GM21528 (cell line): Measurements from ENCODE around the gene HERC2.
"Not testable (repeated sequence)": the region's sequence is repeated elsewhere in the genome, so short reads cannot be mapped to it uniquely, and the experiment has no call there.

Experiments used
- ATAC-seq: cut with Tn5 transposase; IDR thresholded peaks from one replicate; pipeline ENCODE4 v1.9.1; 2021; ENCODE audit warnings: mild to moderate bottlenecking, moderate library complexity; ENCODE audit not compliant: unreplicated experiment, low FRiP score

HERC2 gene

GRCh38 chr15:28274635-28275034 lies 47.3 kb downstream of the HERC2 start:
- no peak for ATAC-seq

DNA sequence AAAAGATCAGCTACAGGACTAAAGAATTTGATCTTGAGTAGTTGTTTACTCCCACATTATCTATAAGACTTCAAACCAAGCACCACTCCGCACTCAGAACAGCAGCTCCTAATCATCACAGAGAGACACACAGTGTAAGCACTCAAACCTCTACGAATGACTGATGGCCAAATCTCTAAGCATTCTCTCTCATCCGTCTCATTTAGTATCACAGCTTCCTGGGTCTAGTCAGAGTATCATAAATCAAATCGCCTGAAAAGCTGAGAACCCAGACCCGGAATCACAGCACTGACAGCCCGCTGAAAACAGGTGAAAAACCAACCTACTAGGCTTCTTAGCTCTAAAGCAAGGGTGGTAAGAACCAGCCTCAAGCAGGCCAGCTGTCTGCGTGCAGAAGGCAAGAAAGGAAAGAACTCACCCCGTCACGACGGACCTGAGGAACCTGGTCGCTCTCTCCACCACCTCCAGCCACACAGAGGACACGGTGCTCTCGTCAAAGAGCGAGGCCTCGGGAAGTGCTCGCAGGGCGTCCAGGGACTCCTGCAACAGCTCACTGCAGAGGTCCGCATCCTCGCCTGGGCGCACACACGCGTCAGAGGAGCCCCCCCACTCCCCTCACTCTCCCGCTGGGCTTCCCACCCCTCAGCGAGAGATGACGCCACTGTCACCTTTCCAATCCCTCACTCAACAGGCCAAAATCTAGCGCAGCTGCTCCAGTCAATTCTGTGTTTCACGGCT lies 47.9 kb downstream of the HERC2 start:
- no peak for ATAC-seq

- no peak for ATAC-seq
Observed at GRCh38 chr15:28273468-28273867, 48.5 kb downstream of the HERC2 start.

GRCh38 chr15:28272587-28272986 lies 49.4 kb downstream of the HERC2 start:
- ATAC-seq: no peak

DNA sequence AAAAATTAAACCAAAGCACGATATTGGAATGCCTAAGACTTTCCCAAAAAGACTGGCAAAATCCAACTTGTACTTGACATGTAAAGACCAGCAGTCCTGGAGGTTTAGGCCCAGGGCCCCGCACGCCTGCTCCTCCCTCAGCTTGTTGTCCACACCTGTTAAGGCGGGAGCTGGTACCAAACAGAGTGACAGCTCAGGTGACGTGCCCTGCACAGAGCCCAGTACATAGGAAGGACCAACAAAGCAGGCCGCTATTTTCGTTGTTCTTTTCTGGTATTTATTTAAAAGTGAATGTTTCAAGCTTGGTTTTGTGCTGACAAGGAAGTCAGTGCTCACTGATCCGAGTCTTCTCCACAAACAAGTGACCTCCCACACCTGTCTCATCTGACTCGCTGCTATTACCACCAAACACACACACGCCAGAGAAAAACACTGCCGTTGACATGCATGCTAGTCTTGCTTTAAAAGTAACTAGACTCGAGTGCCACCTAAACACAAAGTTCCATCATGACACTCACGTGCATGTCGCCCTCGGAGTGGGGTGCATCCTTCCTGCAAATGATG lies 50.2 kb downstream of the HERC2 start:
- ATAC-seq: no peak

DNA sequence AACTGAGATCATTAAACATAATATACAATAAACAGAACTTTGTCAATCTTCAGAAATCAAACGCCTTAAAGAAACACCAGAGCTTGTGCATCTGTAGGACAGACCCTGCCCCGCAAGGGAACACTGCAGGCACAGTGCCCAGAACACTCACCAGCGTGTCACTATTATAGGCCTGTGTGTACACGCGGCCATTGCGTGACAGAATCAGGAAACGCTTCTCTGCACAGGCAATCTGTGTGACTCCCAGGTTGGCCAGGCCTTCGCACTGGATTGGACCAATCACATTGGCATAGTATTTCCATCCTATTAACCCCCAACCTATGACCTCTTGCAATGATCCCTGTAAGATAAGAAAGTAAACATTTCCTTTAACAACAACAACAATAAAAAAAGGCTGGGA lies 52.9 kb downstream of the HERC2 start:
- ATAC-seq: no peak

GRCh38 chr15:28267727-28268126 lies 54.3 kb downstream of the HERC2 start:
- ATAC-seq: no peak

GRCh38 chr15:28265334-28266019 lies 56.5 kb downstream of the HERC2 start:
- no peak for ATAC-seq

GRCh38 chr15:28264166-28264565 lies 57.8 kb downstream of the HERC2 start:
- no peak for ATAC-seq

DNA sequence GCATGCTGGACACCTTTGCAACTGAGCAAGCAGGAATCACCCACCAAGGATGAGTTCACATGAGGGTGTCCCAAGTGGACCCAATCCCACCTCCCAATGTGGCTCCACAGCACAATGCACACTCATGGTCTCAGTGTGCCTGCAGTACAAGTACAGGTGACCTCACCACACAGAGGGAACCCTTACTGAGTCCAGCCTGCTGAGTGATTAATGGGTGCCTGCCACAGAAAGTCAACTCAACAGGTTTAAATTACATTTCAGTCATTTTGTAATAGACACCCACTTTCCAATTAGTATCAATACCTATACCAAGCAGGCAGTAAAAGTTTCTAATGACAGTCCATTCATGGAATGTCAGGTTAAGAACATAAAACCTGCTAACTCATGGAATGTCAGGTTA lies 59.5 kb downstream of the HERC2 start:
- ATAC-seq: no peak

DNA sequence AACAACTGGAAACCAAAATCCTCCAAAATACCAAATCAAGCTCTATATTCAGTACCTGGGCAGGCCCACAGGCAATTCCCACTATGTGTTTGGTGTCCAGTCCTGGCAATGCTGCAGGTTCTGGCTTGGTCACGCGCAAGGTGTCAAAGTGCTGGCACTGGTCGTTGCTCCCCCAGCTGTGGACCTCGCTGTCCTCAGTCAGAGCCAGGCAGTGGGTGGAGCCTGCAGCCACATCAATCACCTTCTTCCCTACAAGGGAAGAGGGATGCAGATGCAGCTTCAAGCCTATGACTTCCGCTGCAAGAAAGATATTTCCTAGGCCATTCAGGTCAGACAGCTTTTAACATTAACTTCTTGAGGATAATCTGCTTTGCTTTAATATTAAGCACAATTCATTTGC lies 61.3 kb downstream of the HERC2 start:
- no peak for ATAC-seq

GRCh38 chr15:28260317-28260716 lies 61.7 kb downstream of the HERC2 start:
- no peak for ATAC-seq

- no peak for ATAC-seq
Observed at GRCh38 chr15:28255965-28256364, 66.0 kb downstream of the HERC2 start.

- no peak for ATAC-seq
Observed at GRCh38 chr15:28252831-28253230, 69.1 kb downstream of the HERC2 start.

GRCh38 chr15:28246605-28247004 lies 75.4 kb downstream of the HERC2 start:
- no peak for ATAC-seq

GRCh38 chr15:28243901-28244300 lies 78.1 kb downstream of the HERC2 start:
- ATAC-seq: no peak

DNA sequence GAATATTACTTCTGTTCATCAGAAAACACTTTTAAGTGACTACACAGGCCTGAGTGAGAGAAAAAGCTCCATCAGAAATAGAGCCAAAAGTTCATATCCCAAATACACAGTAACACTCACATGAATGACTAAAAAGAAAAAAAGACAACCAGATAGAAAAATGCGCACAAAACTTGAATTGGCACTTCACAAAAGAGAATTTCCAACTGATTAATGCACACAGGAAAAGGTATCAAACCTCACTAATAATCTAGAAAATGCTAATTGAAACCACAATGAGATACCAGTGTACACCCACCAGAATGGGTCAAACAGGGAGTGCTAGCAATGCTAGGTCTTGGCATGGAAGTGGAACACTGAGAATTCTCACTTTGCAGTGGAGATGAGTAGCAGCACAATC lies 78.6 kb downstream of the HERC2 start:
- ATAC-seq: no peak

GRCh38 chr15:28238296-28238695 lies 83.7 kb downstream of the HERC2 start:
- ATAC-seq: not testable (repeated sequence)

GRCh38 chr15:28231743-28232142 lies 90.2 kb downstream of the HERC2 start:
- not testable (repeated sequence) for ATAC-seq

- not testable (repeated sequence) for ATAC-seq
Observed at GRCh38 chr15:28231336-28231735, 90.6 kb downstream of the HERC2 start.

GRCh38 chr15:28228990-28229640 lies 92.9 kb downstream of the HERC2 start:
- not testable (repeated sequence) for ATAC-seq
